NOMO-1 treated with dmso at 0.1 percent for 144 hours (cell line): Measurements from ENCODE around the gene SMIM5.

Source experiments
- DNase-seq: peaks from one replicate; lab custom pipeline; 2025; ENCODE audit not compliant: unreplicated experiment; lab: John Stamatoyannopoulos, UW

The SMIM5 gene

DNA sequence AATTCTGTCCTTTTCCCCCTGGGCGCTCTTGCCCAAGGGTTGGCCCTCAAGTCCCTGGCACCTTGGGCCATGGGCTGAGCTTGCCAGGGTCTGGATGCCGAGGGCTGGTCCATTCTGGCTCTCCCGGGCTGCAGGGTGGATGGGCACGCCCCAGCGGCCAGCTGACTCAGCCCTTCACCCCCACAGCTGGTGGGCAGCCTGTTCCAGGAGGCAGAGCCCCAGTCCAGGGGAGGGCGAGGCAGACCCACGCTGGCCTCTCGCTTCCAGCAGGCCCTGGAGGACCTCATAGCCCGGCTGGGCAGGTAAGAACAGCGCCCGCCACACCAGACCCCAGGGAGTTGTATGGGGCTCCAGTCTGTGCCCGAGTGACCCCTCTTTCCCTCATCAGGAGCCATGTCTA, 30.6 kb upstream of the SMIM5 start:
- no peak for DNase-seq

DNA sequence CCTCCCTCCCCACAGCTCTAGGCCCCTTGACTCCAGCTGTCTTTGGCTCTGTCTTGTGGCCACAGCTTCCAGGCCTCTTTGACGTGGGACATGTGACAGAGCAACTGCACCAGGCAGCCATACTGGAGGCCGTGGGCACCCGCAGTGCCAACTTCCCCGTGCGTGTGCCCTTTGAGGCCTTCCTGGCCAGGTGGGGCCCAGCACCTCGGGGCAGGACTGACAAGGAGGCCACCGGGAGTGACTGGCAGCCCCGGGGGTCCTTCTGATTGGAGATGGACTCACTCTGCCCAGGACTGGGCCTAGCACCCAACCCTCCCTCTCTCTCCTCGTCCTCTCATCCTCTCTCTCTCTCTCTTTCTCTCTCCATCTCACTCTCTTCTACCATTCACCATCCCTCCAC, 30.1 kb upstream of the SMIM5 start:
- DNase-seq: no peak

DNA sequence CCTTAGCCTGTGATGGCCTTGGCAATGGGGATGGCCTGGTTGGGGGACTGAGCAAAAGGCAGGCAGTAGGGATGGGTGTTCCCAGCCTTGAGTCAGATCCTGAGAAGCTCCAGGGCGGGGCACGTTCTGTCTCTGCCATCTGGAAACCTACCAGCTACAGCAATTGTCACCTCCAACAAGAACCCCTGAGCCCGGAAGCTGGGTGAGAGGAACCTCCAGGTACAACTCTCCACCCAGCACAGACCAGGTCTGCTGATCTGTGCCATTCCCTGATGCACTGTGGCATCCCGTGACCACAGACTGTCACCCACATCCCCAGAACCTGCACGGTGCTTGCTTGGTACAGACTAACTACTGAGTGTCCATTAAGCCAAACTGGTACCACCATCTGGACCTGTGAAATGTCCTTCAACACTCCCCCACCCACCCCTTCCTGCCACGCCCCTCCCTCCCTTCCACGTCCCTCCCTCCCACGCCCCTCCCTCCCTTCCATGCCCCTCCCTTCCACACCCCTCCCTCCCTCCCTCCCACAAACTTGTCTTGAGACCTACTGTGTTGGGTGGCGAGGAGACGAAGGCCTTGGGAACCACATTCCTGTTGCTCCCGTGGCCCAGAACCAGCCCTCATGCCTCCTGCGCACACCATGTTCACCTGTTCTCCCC, 29.1 kb upstream of the SMIM5 start:
- DNase-seq: no peak

DNA sequence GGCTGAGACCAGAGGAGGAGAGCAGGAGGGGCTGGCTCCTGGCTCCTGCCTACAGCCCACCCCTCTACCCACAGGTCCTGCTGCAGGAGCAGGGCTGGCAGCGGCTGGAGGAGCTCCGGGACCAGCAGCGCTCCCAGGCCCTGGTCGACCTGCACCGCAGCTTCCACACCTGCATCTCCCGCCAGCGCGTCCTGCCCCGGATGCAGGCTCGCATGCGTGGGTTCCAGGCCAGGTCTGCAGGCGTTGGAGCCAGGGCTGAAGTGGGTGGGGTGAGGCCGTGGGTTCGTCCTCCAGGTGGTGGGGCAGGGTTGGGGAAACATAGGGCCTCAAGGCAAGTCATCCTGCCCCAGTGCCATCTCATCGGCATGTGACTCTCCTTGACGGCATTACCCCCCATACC, 27.4 kb upstream of the SMIM5 start:
- DNase-seq: no peak

DNA sequence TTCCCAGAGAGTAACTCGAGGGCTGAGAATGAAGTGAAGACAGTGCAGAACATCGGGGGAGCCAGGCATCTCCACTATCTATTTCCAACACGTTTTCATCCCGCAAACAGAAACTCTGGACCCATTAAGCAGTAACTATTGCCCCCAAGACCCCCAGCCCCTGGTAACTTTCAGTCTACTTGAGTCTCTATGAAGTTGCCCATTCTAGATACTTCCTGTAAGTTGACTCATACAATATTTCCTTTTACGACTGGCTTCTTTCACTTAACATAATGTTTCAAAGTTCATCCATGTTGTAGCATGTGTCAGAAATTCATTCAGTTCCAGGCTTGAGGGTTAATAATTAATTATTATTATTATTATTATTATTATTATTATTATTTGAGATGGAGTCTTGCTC, 26.1 kb upstream of the SMIM5 start:
- no peak for DNase-seq

DNA sequence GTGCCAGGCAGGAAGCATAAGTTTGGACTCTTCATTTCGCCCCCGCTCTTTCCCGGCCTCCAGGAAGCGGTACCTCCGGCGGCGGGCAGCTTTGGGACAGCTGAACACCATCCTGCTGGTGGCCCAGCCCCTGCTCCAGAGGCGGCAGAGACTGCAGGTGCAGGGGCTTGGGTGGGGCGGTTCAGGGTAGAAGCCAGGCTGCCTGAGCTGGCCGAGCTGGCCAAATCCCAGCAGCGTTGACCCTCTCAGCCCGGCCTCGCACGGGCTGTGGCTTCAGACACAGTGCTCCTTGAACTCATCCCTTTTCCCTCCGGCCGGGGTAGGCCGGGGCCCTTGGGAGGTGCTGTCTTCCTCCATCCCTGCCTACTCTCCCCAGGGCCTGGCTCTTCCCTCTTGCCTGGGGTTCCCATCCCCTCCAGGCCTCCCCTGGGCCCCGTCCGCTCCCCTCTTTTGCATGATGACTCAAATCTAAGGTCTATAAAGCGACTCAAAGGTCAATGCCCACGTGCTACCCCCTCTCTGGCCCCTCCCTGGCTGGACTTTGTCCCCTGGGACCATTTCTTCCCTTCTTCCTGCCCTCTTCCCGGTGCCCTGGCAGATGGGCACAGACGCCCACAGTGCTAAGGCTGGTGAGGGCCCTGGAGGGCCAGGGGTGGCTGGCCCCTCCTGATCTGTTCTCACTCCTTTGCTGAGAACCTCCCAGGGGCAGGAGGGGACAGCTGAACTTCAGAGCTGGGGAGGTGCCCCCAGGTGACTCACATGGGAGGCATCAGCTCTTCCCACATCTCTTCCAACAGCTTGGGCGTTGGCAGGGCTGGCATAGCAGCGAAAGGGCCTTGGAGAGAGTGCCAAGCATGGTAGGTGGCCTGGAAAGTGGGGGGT, 22.9 kb upstream of the SMIM5 start:
- no peak for DNase-seq

DNA sequence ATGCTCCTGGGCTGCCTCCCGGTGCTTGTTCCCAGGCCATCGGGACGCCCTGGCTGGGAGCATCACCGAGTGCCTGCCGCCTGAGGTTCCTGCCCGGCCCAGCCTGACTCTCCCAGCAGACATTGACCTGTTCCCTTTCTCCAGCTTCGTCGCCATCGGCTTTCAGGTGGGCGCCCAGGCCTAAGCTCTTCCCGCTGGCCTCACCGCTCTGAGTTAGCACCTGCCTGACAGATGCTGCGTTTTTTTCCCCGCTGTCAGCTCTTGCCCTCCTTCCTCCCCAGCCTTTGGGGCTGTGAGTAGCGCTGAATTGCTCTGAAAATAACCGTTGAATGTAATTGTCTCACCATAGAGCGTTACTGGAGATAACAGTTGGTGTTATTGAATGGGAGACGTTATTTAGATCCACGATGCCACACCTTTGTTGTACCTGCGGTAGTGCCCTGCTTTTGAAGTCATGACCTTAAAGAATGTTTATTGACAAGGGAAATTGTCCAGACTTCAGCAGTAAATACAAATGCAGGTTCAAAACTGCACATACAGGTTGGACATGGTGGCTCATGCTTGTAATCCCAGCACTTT, 21.3 kb upstream of the SMIM5 start:
- no peak for DNase-seq

DNA sequence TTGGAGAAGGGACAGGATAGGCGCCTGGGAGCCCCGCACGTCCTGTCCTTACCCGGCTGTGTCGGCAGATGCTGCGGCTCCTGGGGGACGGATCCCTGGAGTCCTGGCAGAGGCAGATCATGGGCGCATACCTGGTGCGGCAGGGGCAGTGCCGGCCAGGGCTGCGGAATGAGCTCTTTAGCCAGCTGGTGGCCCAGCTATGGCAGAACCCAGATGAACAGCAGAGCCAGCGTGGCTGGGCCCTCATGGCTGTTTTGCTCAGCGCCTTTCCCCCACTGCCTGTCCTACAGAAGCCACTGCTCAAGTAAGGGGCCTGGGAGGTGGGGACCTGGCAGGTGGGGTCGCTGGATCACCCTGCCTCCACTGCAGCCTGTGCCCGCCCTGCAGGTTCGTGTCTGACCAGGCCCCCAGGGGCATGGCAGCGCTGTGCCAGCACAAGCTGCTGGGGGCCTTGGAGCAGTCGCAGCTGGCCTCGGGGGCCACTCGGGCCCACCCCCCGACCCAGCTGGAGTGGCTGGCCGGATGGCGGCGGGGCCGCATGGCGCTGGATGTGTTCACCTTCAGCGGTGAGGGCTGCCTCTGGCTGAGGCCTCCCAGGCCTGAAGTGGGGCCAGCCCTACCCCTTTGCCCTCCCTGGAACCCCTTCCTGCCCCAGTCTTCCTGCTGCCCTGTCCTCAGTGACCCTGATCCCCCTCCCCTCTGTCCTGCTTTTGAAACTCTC, 20.2 kb upstream of the SMIM5 start:
- DNase-seq: no peak

DNA sequence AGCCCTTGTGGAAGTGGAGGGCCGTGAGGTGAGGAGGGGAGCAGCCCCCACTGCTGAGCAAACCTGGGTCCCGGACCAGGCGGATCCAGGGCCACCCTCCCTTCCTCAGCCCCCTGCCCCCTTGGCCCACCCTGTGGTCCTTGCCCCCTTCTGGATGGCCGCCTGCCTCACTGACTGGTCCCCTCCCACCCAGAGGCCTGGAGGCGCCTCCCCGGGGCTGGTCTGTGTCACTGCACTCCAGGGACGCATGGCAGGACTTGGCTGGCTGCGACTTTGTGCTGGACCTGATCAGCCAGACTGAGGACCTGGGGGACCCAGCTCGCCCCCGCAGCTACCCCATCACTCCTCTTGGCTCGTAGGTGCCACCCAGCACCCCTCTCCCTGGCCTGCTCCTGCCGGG, 19.2 kb upstream of the SMIM5 start:
- no peak for DNase-seq

DNA sequence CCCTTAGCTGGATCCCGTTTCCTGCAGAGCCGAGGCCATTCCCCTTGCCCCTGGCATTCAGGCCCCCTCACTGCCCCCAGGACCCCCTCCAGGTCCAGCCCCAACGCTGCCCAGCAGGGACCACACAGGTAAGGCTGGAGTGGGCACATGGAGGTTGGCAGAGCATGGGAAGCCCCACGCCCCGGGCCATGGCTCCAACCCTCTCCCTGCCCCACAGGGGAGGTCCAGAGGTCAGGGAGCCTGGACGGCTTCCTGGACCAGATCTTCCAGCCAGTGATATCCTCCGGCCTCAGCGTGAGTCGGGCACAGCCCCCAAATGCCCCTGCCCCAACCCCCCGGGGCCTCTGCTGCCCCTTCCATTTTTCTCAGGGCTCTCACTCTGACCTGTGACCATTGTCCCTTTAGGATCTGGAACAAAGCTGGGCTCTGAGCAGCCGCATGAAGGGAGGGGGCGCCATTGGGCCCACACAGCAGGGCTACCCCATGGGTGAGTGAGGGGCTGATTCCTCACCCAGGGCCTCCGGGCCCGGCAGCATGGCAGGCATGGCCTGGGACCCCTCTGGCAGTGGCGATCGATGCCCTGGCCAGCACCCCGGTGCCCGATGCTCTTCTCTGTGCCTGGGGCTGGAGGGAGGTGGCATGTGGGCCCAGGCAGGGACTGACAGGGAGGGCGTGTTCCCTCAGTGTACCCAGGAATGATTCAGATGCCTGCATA, 18.5 kb upstream of the SMIM5 start:
- DNase-seq: no peak

DNA sequence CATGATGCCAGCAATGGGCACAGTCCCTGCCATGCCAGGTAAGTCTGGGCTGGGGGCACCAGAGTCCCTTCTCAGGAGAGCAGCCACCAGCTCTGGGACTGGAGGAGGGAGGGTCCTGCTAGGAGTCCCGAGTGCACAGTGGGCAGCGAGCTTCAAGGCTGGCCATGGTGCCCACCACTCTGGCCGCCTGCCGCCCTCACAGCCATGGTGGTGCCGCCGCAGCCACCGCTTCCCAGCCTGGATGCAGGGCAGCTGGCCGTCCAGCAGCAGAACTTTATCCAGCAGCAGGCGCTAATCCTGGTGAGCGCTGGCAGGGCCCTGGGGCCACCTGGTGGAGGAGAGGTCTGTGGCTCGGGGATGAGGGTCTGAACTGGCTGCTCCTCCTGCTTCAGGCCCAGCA, 17.9 kb upstream of the SMIM5 start:
- DNase-seq: no peak

DNA sequence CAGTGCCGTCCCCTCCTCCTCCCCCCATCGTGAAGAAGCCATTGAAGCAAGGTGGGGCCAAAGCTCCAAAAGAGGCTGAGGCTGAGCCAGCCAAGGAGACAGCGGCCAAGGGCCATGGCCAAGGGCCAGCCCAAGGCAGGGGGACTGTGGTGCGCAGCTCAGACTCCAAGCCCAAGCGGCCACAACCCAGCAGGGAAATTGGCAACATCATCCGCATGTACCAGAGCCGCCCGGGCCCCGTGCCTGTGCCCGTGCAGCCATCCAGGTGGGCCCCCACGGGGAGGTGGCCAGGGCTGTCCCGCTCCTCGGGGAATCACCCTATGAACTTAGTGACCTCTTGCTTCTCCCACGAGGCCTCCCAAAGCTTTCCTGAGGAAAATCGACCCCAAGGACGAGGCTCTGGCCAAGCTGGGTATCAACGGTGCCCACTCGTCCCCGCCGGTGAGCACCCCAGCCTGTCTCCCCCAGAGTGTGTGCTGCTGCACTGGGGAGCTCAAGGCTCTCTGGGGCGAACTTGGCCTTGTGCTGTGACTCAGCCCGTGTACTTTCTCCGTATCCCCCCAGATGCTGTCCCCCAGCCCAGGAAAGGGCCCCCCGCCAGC, 16.6 kb upstream of the SMIM5 start:
- no peak for DNase-seq

DNA sequence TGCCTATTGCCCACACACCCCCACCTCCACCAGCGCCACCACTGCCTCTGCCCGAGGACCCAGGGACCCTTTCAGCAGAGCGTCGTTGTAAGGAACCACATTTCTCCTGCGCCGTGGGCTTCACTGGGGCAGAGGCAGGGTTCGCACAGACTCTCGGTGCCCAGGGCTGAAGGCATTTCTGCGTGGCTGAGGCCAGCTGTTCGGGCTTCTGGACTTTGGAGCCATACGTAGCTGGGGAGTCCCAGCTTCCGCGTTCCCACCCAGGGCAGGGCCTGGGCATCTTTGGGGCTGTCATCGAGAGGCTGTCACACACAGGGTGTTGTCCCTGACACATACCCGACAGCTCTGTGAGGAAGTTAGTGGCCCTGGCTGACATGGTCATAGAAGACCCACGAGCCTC, 16.0 kb upstream of the SMIM5 start:
- DNase-seq: no peak

DNA sequence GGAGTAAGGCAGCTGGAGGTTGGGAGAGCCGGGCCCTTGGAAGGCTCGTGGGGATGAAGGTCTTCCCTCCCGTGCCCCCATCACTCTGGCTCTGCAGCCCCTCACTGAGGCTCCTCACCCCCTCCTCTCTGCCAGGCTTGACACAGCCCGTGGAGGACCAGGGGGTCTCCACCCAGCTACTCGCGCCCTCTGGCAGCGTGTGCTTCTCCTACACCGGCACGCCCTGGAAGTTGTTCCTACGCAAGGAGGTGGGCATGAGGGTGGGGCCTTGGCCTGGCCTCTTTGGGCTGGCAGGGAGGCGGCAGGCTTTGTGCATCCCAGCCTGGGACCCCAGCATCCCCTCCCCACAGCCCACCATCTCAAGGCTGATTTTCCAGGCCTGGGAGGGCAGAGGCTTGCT, 15.6 kb upstream of the SMIM5 start:
- no peak for DNase-seq

DNA sequence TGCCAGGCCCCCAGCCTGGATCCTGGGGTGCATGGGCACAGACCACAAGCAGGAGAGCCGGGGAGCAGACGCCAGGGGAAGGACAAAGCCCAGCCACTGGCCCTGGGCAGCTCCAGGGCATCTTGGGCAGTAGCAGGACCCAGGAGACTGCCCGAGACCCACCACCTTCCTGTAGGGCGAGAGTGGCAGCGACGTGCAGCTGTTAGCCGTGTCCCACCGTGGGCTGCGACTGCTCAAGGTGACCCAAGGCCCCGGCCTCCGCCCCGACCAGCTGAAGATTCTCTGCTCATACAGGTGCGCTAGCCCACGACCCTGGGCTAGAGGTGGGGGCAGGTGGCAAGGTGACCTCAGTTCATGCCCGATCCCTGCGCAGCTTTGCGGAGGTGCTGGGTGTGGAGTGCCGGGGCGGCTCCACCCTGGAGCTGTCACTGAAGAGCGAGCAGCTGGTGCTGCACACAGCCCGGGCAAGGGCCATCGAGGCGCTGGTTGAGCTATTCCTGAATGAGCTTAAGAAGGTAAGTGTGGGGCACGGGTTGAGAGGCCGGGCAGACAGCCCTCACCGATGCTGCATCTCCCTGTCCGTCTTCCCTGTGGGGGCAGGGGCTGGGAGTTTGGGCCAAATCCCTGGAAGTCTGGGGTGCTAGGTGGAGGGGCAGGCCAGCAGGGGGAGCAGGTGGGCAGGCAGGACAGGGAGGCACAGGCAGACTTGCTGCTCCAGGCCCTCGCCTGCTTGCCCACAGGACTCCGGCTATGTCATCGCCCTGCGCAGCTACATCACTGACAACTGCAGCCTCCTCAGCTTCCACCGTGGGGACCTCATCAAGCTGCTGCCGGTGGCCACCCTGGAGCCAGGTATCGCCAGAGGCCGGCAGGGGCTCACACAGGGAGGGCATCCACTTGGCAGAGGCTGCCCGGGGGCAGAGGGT, 13.5 kb upstream of the SMIM5 start:
- DNase-seq: no peak

DNA sequence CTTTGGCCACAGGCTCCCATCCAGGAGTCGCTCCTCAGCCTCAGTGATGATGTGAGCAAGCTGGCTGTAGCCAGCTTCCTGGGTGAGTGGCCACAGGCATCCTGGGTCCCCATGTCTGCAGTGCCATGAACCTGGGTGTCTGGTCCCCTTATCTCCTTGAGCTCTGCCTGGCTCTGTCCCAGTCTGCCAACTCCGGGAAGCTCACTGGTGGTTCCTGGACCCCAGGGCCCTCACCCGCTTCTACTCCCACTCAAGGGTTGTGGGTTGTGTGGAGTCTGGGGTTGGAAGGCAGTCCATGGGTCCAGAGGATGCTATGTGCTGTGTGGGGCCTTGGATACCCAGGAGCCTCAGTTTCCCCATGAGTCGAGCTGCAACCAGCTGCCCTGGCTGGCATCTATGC, 11.7 kb upstream of the SMIM5 start:
- DNase-seq: no peak

DNA sequence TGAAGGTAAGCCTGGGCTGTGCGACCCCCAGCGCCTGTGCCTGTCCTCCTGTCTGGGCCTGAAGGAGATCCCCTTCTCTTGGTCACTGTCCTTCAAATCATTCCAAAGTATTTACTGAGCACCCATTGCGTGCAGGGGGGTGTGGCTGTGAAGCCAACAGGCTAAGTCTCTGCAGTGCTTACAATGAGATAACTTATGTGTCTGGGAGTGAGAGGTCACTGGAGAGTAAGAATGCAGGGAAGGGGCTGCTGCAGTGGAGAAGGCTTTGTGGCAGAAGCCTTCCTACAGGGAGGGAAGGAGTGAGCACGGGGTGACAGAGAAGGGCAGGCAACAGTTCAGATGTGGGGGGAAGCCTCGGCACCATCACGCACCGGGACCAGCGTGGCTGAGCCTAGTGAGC, 11.2 kb upstream of the SMIM5 start:
- DNase-seq: no peak

DNA sequence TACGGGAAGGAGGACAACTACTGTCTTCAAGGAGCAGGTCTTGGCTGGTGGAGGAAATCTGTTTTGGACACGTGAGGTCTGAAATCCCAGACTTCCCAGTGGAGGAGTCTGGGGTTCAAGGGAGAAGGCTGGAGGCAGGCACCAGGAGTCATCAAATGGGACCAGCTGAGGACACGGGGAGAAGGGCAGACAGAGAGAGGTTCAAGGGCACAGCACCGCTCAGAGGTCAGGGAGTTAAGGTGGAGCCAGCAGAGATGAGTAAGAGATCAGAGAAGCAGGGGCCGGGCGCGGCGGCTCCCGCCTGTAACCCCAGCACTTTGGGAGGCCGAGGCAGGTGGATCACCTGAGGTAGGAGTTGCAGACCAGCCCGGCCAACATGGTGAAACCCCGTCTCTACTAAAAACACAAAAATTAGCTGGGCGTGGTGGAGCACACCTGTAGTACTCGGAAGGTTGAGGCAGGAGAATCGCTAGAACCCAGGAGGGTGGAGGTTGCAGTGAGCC, 10.4 kb upstream of the SMIM5 start:
- no peak for DNase-seq

DNA sequence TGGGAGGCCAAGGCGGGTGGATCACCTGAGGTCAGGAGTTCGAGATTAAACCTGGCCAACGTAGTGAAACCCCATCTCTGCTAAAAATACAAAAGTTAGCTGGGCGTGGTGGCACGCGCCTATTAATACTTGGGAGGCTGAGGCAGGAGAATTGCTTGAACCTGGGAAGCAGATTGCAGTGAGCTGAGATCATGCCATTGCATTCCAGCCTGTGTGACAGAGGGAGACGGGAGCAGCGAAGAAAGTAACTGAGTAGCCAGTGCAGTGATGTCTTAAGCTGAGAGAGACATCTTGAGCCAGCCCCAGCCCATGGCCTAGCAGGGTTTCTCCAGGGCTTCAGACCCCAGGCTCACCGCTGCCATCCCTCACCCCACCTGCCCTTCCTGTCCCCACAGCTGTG, 9.8 kb upstream of the SMIM5 start:
- DNase-seq: no peak
